ENCODE results near the gene NBPF1. TPM values are rescaled to one million over a fixed set of nuclear protein-coding genes. Genes with fewer than 3 reads are reported as not detected.
"Not testable (repeated sequence)": the region's sequence is repeated elsewhere in the genome, so short reads cannot be mapped to it uniquely, and the experiment has no call there.

Gene NBPF1
- 10 to 100 TPM; 35.2 to 40.1 TPM for total RNA-seq
- polyA plus RNA-seq (ENCODE audit: insufficient read length in 6 of 6) = 100 to 1,000 TPM in 5 of 6 donors, 10 to 100 TPM in 1; 98.9 to 125 (median 109) TPM
- long read RNA-seq, donor 1, transcript NBPF1-205 (3 exons, 2,755 nt) = minor isoform, 7 of 33 reads
- long read RNA-seq, donor 1, transcript NBPF1-207 (1 exons, 3,447 nt) = major isoform, 10 of 33 reads
- long read RNA-seq, donor 1, partial matches to known transcripts = 15 of 33 reads
- long read RNA-seq, donor 1, other reads (novel, unspliced or antisense) = 0 of 33 reads
- long read RNA-seq, donor 2, transcript NBPF1-205 (3 exons, 2,755 nt) = minor isoform, 7 of 43 reads
- long read RNA-seq, donor 2, transcript NBPF1-207 (1 exons, 3,447 nt) = major isoform, 9 of 43 reads
- long read RNA-seq, donor 2, partial matches to known transcripts = 26 of 43 reads
- long read RNA-seq, donor 2, other reads (novel, unspliced or antisense) = 0 of 43 reads
- long read RNA-seq, donor 3, partial matches to known transcripts = 7 of 12 reads
- long read RNA-seq, donor 3, other reads (novel, unspliced or antisense) = 0 of 12 reads
- long read RNA-seq, donor 4, partial matches to known transcripts = 6 of 16 reads
- long read RNA-seq, donor 4, other reads (novel, unspliced or antisense) = 10 of 16 reads
- long read RNA-seq, donor 5, transcript NBPF1-205 (3 exons, 2,755 nt) = major isoform, 8 of 20 reads
- long read RNA-seq, donor 5, transcript NBPF1-207 (1 exons, 3,447 nt) = minor isoform, 6 of 20 reads
- long read RNA-seq, donor 5, partial matches to known transcripts = 6 of 20 reads
- long read RNA-seq, donor 5, other reads (novel, unspliced or antisense) = 0 of 20 reads
- long read RNA-seq, donor 6, partial matches to known transcripts = 5 of 14 reads
- long read RNA-seq, donor 6, other reads (novel, unspliced or antisense) = 0 of 14 reads
- long read RNA-seq, donor 7, partial matches to known transcripts = 0 of 5 reads
- long read RNA-seq, donor 7, other reads (novel, unspliced or antisense) = 0 of 5 reads
- long read RNA-seq, donor 8, transcript NBPF1-205 (3 exons, 2,755 nt) = major isoform, 5 of 19 reads
- long read RNA-seq, donor 8, partial matches to known transcripts = 10 of 19 reads
- long read RNA-seq, donor 8, other reads (novel, unspliced or antisense) = 0 of 19 reads
- long read RNA-seq, donor 9, partial matches to known transcripts = 0 of 2 reads
- long read RNA-seq, donor 9, other reads (novel, unspliced or antisense) = 0 of 2 reads
- long read RNA-seq, donor 10, partial matches to known transcripts = 13 of 15 reads
- long read RNA-seq, donor 10, other reads (novel, unspliced or antisense) = 2 of 15 reads
- long read RNA-seq, donor 11, transcript NBPF1-205 (3 exons, 2,755 nt) = minor isoform, 9 of 20 reads
- long read RNA-seq, donor 11, transcript NBPF1-207 (1 exons, 3,447 nt) = major isoform, 11 of 20 reads
- long read RNA-seq, donor 11, partial matches to known transcripts = 0 of 20 reads
- long read RNA-seq, donor 11, other reads (novel, unspliced or antisense) = 0 of 20 reads
- long read RNA-seq, donor 12, partial matches to known transcripts = 6 of 11 reads
- long read RNA-seq, donor 12, other reads (novel, unspliced or antisense) = 0 of 11 reads

- Histone ChIP-seq H3K4me1 (peaks cover 17 to 27% of the 10 kb centered on the region in 2 donors), H3K27me3 (peaks cover 0 to 8% of the 10 kb centered on the region in 2 donors), H3K9me3 (no peaks in the 10 kb centered on the region), H3K36me3 (peaks cover 0 to 16% of the 10 kb centered on the region in 2 donors), H3K27ac (peak within 1 kb of the TSS; percentile 68 to 73), H3K4me3 (peak within 1 kb of the TSS; percentile 61 to 76)
- intact Hi-C loops (cut with DNase I) = no loop called here
- TF ChIP-seq CTCF (IDR thresholded peaks at IDR 0.05) = no peak
- DNase-seq (peak; percentile 98 to 100 (median 99)), ATAC-seq (peak; percentile 99)
Measured at GRCh38 chr1:16613185-16614147, at the start of gene NBPF1. Gene NBPF1, minus strand, starts transcription at chr1:16613564.

DNA sequence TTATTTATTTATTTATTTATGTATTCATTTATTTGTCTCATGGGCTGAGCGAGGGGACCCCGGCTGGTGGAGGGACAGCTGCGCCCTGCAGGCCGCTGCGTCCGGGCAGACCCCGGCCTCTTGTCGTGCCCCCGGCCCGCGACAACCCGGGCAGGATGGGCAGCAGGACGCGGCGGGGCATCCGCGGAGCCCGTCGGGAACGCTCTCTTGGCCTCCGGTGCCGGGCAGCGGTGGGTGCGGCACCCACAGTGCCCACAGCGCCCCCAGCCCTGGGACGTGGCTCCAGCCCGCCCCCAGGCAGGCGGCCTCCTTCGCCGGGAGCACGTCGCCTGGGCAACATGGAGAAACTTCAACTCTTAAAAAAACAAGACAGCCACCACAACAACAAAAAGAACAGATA is 44.9 kb upstream of the NBPF1 start:
- H3K36me3 ChIP-seq; H3K4me3 ChIP-seq; H3K4me1 ChIP-seq; H3K27ac ChIP-seq; H3K27me3 ChIP-seq; H3K9me3 ChIP-seq; DNase-seq; intact Hi-C loops (cut with DNase I): not testable (repeated sequence)
- peak; percentile 34 for ATAC-seq

DNA sequence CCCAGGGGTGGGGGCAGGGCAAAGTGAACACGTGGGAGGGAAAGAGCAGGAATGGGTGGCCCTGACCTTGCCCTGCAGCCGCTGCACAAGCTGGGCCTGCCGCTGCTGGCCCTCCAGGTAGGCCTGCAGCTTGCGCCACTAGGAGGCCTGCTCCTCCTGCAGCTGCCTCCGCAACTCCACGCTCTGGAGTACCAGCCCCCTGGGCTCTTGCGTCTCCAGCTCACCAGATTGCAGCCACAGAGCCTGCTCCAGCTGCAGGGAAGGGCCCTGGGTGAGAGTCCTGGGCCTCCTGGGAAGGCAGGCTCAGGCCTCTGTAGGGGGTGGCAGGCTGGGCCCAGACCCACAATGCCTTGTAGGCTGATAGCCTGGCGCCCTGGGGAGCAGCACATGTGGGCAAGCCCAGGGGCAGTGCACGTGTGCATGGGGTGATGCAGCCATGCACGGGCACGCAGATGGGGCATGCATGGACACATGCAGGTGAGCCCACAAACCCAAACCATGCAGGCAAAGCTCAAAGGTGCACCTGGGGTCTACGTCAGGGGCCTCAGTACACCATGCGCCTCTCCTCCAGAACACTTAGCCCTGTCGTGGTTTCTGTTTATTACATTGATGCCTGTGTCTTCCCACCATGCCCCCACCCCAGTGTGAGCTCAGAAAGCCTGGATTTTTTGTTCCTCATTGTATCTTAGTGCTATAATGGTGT is 43.8 kb upstream of the NBPF1 start:
- H3K36me3 ChIP-seq; H3K4me1 ChIP-seq; H3K4me3 ChIP-seq; H3K27me3 ChIP-seq; intact Hi-C loops (cut with DNase I); DNase-seq; H3K9me3 ChIP-seq; H3K27ac ChIP-seq: not testable (repeated sequence)
- ATAC-seq = peak; percentile 46

- H3K9me3 ChIP-seq; H3K27ac ChIP-seq; intact Hi-C loops (cut with DNase I); H3K36me3 ChIP-seq; H3K27me3 ChIP-seq; DNase-seq; H3K4me1 ChIP-seq; H3K4me3 ChIP-seq: not testable (repeated sequence)
- ATAC-seq = peak; percentile 59
Measured at GRCh38 chr1:16656574-16656973, 43.2 kb upstream of the NBPF1 start.

DNA sequence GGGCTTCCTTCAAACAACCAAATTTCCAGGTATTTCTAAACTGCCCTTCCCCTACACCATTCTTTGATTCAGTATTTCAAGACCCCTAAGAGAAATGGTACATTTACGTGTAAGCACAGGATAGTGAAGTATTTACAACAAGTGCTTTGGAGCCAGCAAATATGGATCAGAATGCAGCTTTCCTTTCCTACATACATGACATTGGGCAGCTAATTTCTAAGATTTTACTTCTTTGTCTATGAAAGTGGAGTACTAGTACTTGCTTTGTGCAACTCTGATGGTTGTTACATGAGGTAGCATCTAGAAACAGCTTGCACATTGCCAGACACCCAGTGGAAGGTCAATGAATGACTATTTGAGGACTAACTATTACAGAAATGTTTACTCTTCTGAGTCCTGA is 38.2 kb upstream of the NBPF1 start:
- H3K27ac ChIP-seq; intact Hi-C loops (cut with DNase I); H3K4me1 ChIP-seq; H3K9me3 ChIP-seq; H3K36me3 ChIP-seq; H3K4me3 ChIP-seq; DNase-seq; ATAC-seq: not testable (repeated sequence)
- H3K27me3 ChIP-seq = peaks cover 0 to 24% of the 10 kb centered on the region in 2 donors

DNA sequence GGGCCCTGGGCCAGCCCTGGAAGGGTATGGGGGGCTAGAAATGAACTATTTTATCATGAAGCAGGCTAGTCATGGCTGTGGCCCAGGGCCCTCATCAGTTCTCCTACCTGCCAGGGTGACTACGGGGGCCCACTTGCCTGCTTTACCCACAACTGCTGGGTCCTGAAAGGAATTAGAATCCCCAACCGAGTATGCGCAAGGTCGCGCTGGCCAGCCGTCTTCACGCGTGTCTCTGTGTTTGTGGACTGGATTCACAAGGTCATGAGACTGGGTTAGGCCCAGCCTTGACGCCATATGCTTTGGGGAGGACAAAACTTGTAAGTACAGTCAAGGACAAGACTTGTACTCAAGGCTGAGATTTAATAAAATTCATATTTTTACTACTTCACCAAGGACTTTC is 36.6 kb upstream of the NBPF1 start:
- intact Hi-C loops (cut with DNase I); H3K9me3 ChIP-seq; H3K4me1 ChIP-seq; H3K36me3 ChIP-seq; H3K4me3 ChIP-seq; H3K27ac ChIP-seq; ATAC-seq: not testable (repeated sequence)
- peak in 2 of 4 donors; percentile 21 to 82 for DNase-seq
- peaks cover 0 to 28% of the 10 kb centered on the region in 2 donors for H3K27me3 ChIP-seq

DNA sequence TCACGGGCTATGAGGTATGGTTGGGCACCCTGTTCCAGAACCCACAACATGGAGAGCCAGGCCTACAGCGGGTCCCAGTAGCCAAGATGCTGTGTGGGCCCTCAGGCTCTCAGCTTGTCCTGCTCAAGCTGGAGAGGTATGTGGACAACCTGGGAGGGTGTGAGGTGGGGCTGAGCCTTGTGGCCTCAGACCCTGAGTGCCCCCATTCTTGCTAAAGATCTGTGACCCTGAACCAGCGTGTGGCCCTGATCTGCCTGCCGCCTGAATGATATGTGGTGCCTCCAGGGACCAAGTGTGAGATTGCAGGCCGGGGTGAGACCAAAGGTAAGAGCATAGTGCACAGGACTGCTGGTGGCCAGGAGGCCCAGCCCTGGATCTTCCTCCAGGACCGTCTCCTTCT is 36.0 kb upstream of the NBPF1 start:
- H3K36me3 ChIP-seq; H3K4me3 ChIP-seq; H3K27ac ChIP-seq; intact Hi-C loops (cut with DNase I); H3K9me3 ChIP-seq; ATAC-seq: not testable (repeated sequence)
- H3K4me1 ChIP-seq = peaks cover 5 to 11% of the 10 kb centered on the region in 2 donors
- H3K27me3 ChIP-seq = peaks cover 0 to 28% of the 10 kb centered on the region in 2 donors
- peak in 2 of 4 donors; percentile 30 to 63 for DNase-seq

DNA sequence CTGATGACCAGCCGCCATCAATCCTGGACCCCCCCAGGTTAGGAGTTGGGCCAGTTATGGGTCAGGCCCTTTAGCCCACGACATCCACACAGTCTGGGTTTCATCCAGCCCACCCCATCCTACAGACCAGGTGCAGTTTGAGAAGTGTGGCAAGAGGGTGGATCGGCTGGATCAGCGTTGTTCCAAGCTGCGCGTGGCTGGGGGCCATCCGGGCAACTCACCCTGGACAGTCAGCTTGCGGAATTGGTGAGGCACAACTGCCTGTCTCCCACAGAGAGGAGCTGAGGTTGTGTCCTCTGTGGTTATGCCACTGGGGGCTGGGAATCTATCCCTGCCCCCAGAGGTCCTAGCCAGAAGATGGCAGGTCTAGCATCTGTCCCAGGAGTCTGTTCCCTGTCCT is 35.4 kb upstream of the NBPF1 start:
- DNase-seq = peak in 1 of 4 donors; percentile 19
- intact Hi-C loops (cut with DNase I); H3K27ac ChIP-seq; ATAC-seq; H3K4me3 ChIP-seq; H3K9me3 ChIP-seq; H3K36me3 ChIP-seq: not testable (repeated sequence)
- Histone ChIP-seq H3K27me3 (peaks cover 0 to 28% of the 10 kb centered on the region in 2 donors), H3K4me1 (peaks cover 8 to 16% of the 10 kb centered on the region in 2 donors)

- H3K27ac ChIP-seq; H3K4me3 ChIP-seq; H3K36me3 ChIP-seq; intact Hi-C loops (cut with DNase I); H3K9me3 ChIP-seq; ATAC-seq: not testable (repeated sequence)
- peaks cover 0 to 28% of the 10 kb centered on the region in 2 donors for H3K27me3 ChIP-seq
- H3K4me1 ChIP-seq = peaks cover 13 to 21% of the 10 kb centered on the region in 2 donors
- peak in 2 of 4 donors; percentile 19 to 30 for DNase-seq
Measured at GRCh38 chr1:16648250-16648649, 34.9 kb upstream of the NBPF1 start.
